HEK293 (cell line): ENCODE results near the gene INF2.

ENCODE experiments used
- CTCF ChIP-seq: fragments of 450-650 bp; formaldehyde crosslinking; IDR thresholded peaks from 2 replicates; pipeline ENCODE4 v1.5.1; 2016; ENCODE audit warnings: missing biosample characterization, missing genetic modification characterization
- MYNN ChIP-seq: fragments of 450-650 bp; formaldehyde crosslinking; IDR thresholded peaks from 2 replicates; pipeline ENCODE4 v1.5.1; 2016; ENCODE audit warnings: missing biosample characterization, missing genetic modification characterization, borderline replicate concordance
- YY1 ChIP-seq: fragments of 450-650 bp; formaldehyde crosslinking; IDR thresholded peaks from 2 replicates; pipeline ENCODE4 v1.5.1; 2018; ENCODE audit warnings: missing biosample characterization, missing genetic modification characterization

GRCh38 chr14:104717646-104718045 is 28.2 kb downstream of the INF2 start:
- TF ChIP-seq CTCF (tag by site-specific recombination) (no peak), MYNN (tag by site-specific recombination) (no peak), YY1 (tag by site-specific recombination) (no peak)
